ENCODE measurements around the gene ACOT6.

DNA sequence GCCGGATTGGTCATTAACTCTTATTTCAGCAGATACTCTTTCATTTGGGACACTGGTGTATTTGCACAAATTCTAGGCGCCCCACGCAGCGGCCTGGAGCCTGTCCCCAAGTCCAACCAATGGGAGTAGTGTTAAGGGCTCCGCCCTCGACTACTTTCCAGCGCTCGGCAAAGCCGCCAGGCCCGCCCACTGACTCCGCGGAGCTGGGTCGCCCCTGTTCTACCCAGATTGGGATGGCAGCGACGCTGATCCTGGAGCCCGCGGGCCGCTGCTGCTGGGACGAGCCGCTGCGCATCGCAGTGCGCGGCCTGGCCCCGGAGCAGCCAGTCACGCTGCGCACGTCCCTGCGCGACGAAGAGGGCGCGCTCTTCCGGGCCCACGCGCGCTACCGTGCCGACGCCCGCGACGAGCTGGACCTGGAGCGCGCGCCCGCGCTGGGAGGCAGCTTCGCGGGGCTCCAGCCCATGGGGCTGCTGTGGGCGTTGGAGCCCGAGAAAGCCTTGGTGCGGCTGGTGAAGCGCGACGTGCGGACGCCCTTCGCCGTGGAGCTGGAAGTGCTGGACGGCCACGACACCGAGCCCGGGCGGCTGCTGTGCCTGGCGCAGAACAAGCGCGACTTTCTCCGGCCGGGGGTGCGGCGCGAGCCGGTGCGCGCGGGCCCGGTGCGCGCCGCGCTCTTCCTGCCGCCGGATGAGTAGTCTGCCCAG is at the start of gene ACOT6:
- TF ChIP-seq POLR2A (IDR thresholded peaks at IDR 0.05; ENCODE audit: low read depth, low read length) (no peak), RAD21 (IDR thresholded peaks at IDR 0.05; ENCODE audit: low read length) (no peak), RCOR1 (IDR thresholded peaks at IDR 0.05; ENCODE audit: insufficient replicate concordance, low read length) (no peak), CEBPB (IDR thresholded peaks at IDR 0.05; ENCODE audit: low read depth, low read length) (no peak), SMC3 (IDR thresholded peaks at IDR 0.05; ENCODE audit: low read depth, low read length) (no peak)
- TF ChIP-seq, protein P1, sequence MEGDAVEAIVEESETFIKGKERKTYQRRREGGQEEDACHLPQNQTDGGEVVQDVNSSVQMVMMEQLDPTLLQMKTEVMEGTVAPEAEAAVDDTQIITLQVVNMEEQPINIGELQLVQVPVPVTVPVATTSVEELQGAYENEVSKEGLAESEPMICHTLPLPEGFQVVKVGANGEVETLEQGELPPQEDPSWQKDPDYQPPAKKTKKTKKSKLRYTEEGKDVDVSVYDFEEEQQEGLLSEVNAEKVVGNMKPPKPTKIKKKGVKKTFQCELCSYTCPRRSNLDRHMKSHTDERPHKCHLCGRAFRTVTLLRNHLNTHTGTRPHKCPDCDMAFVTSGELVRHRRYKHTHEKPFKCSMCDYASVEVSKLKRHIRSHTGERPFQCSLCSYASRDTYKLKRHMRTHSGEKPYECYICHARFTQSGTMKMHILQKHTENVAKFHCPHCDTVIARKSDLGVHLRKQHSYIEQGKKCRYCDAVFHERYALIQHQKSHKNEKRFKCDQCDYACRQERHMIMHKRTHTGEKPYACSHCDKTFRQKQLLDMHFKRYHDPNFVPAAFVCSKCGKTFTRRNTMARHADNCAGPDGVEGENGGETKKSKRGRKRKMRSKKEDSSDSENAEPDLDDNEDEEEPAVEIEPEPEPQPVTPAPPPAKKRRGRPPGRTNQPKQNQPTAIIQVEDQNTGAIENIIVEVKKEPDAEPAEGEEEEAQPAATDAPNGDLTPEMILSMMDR (conservative IDR thresholded peaks at IDR 0.05; ENCODE audit: low read depth, low read length) = no peak

All from IMR-90 (cell line).